Ascending aorta (tissue), 2 donors: Measurements from ENCODE around the gene CDRT4. TPM values are rescaled to one million over a fixed set of nuclear protein-coding genes. Genes with fewer than 3 reads are reported as not detected.

Experiments
- DNase-seq, 2 donors: peaks; one replicate each; pipeline ENCODE4 v3.0.0-alpha.2; 2019; ENCODE audit warnings: low spot score in 2 of 2
- H3K27ac ChIP-seq, 2 donors: fragments of 200-600 bp; sonication (generic); one replicate each; pipeline ENCODE4 v1.5.1; 2016 to 2017; ENCODE audit warnings: mild to moderate bottlenecking in 1 of 2
- H3K27me3 ChIP-seq: fragments of 200-600 bp; sonication (generic); one replicate; pipeline ENCODE4 v1.5.1; 2017
- H3K36me3 ChIP-seq, 2 donors: fragments of 200-600 bp; sonication (generic); one replicate each; pipeline ENCODE4 v1.5.1; 2016
- H3K4me1 ChIP-seq, 2 donors: fragments of 200-600 bp; sonication (generic); one replicate each; pipeline ENCODE4 v1.5.1; 2016 to 2017; ENCODE audit warnings: mild to moderate bottlenecking in 1 of 2
- H3K4me3 ChIP-seq, 2 donors: fragments of 200-600 bp; sonication (generic); one replicate each; pipeline ENCODE4 v1.5.1; 2016 to 2017; ENCODE audit warnings: mild to moderate bottlenecking in 1 of 2
- H3K9me3 ChIP-seq, 2 donors: fragments of 200-600 bp; sonication (generic); one replicate each; pipeline ENCODE4 v1.5.1; 2016
- CTCF ChIP-seq, 3 experiments: fragments of 200-600 bp in 2 of 3; fragments of 450-650 bp in 1 of 3; sonication (generic) in 2 of 3; IDR thresholded peaks; one replicate each; pipeline ENCODE4 v1.5.1; 2016 to 2019; ENCODE audit warnings: antibody characterized with exemption in 3 of 3, mild to moderate bottlenecking in 1 of 3, moderate library complexity in 1 of 3
- intact Hi-C: fragments of 100-400 bp; cut with DNase I; formaldehyde crosslinking; loops from one replicate; pipeline ENCODE4 v1.15.1; 2023
- total RNA-seq: library from RNA; depleted of rRNA; stranded (reverse); fragments of >200 nt; gene quantifications from one replicate; pipeline ENCODE4 v1.1.0, GENCODE V29; 2016

Gene CDRT4
- total RNA-seq, 1 donor from 2014 or later: 3.7 TPM

GRCh38 chr17:15392326-15392741 lies 75.1 kb downstream of the CDRT4 start:
- Histone ChIP-seq H3K9me3 (no peaks in the 10 kb centered on the region), H3K4me1 (no peaks in the 10 kb centered on the region), H3K27me3 (no peaks in the 10 kb centered on the region), H3K27ac (no peak overlapping the region), H3K4me3 (no peak overlapping the region), H3K36me3 (no peaks in the 10 kb centered on the region)
- no peak for TF ChIP-seq CTCF (IDR thresholded peaks at IDR 0.05)
- no peak for DNase-seq
- intact Hi-C loops: no loop called here

- TF ChIP-seq CTCF (IDR thresholded peaks at IDR 0.05): no peak
- no peaks in the 10 kb centered on the region for H3K4me1 ChIP-seq
- no peak overlapping the region for H3K4me3 ChIP-seq
- H3K9me3 ChIP-seq: no peaks in the 10 kb centered on the region
- H3K27me3 ChIP-seq: no peaks in the 10 kb centered on the region
- DNase-seq: no peak
- intact Hi-C loops: no loop called here
- H3K27ac ChIP-seq: no peak overlapping the region
- no peaks in the 10 kb centered on the region for H3K36me3 ChIP-seq
Observed at GRCh38 chr17:15388356-15389041, 78.9 kb downstream of the CDRT4 start.

- H3K9me3 ChIP-seq: no peaks in the 10 kb centered on the region
- no peak for TF ChIP-seq CTCF (IDR thresholded peaks at IDR 0.05)
- intact Hi-C loops: no loop called here
- H3K27ac ChIP-seq: no peak overlapping the region
- DNase-seq: no peak
- H3K4me3 ChIP-seq: no peak overlapping the region
- no peaks in the 10 kb centered on the region for H3K36me3 ChIP-seq
- no peaks in the 10 kb centered on the region for H3K4me1 ChIP-seq
- H3K27me3 ChIP-seq: no peaks in the 10 kb centered on the region
Observed at GRCh38 chr17:15386083-15386482, 81.3 kb downstream of the CDRT4 start.

Other genes with a start within 250 kb of the CDRT4 start
- 199 TPM for gene PMP22, start 202.3 kb downstream of the CDRT4 start, total RNA-seq
- not detected for gene TEKT3, start 126.0 kb downstream of the CDRT4 start, total RNA-seq
- 5.5 TPM for gene TVP23C, start 95.9 kb upstream of the CDRT4 start, total RNA-seq
- gene FBXW10B, start 152.1 kb upstream of the CDRT4 start, total RNA-seq: not detected
- 22.0 TPM for gene TRIM16, start 216.7 kb upstream of the CDRT4 start, total RNA-seq
- 42.3 TPM for gene ZNF286A, start 232.1 kb upstream of the CDRT4 start, total RNA-seq